Psoas muscle (tissue), 8 donors: Measurements from ENCODE around the gene B3GNT3. TPM values are rescaled to one million over a fixed set of nuclear protein-coding genes. Genes with fewer than 3 reads are reported as not detected.

Experiments
- ATAC-seq, 4 donors: fragments of 200-7000 bp; cut with Tn5 transposase; one replicate each; pipeline ENCODE4 v1.9.1; 2020; ENCODE audit warnings: moderate library complexity in 3 of 4, mild to moderate bottlenecking in 2 of 4
- DNase-seq, 2 donors: peaks; one replicate each; pipeline ENCODE4 v3.0.0-alpha.2; 2020
- H3K27ac ChIP-seq: fragments of 200-600 bp; one replicate; pipeline ENCODE4 v1.8.0; 2022
- H3K27me3 ChIP-seq, 3 donors: fragments of 200-600 bp in 1 of 3; one replicate each; pipeline versions ENCODE4 v1.6.1 to v1.8.0; 2013 to 2022; ENCODE audit warnings: low read length in 2 of 3, mild to moderate bottlenecking in 2 of 3, moderate library complexity in 1 of 3; ENCODE audit not compliant: insufficient read depth in 3 of 3
- H3K36me3 ChIP-seq, 2 donors: fragments of 200-600 bp in 1 of 2; one replicate each; pipeline versions ENCODE4 v1.6.1 to v1.8.0; 2013 to 2022; ENCODE audit warnings: low read depth in 1 of 2, mild to moderate bottlenecking in 1 of 2, moderate library complexity in 1 of 2; ENCODE audit not compliant: insufficient read depth in 1 of 2
- H3K4me1 ChIP-seq: fragments of 200-600 bp; one replicate; pipeline ENCODE4 v1.8.0; 2022
- H3K4me3 ChIP-seq: fragments of 200-600 bp; one replicate; pipeline ENCODE4 v1.8.0; 2022; ENCODE audit warnings: mild to moderate bottlenecking
- H3K9me3 ChIP-seq: fragments of 200-600 bp; one replicate; pipeline ENCODE4 v1.8.0; 2022
- CTCF ChIP-seq: fragments of 200-600 bp; IDR thresholded peaks from one replicate; pipeline ENCODE4 v1.8.0; 2022; ENCODE audit warnings: antibody characterized with exemption
- WGBS, 3 donors: extraction: QIAGEN DNeasy Blood & Tissue Kit; methylation state at CpG; one replicate each; pipeline versions ENCODE4 v1.1.6 to v1.1.7; 2013; 5-methylcytosine and 5-hydroxymethylcytosine counted together
- intact Hi-C, 2 donors: fragments of 100-400 bp; cut with DNase I; formaldehyde crosslinking; loops; one replicate each; pipeline versions ENCODE4 v1.11.0 to v1.14.2; 2022
- polyA plus RNA-seq, 3 donors: library from polyadenylated mRNA; stranded (reverse); fragments of 200-250 nt; gene quantifications; one replicate each; pipeline ENCODE4 v1.2.3, GENCODE V29; 2013
- total RNA-seq, 4 donors: library from RNA; stranded (reverse); fragmentation: NEBNext Ultra II Directional in 2 of 4; extraction: Animal tissue kit (Norgen Biotek cat#: 25700) in 2 of 4; gene quantifications; one replicate each; pipeline versions ENCODE4 v1.2.1 to v1.2.4, GENCODE V29; 2021 to 2023
- donor health status: healthy with polysubstance abuse.
- donor health status: DM: no; HTN: no; CAD: no; lungs with moderate emphysema.
- donor health status: Bipolar disorder and iron deficiency.
- donor health status: healthy.
- donor health status: DM: yes; HTN: yes; CAD: no.
- donor health status: DM: no; HTN: no; CAD: no.
- donor health status: DM: no; HTN: no; CAD: no.
- donor health status: DM: yes; HTN: yes; CAD: no.

The B3GNT3 gene
- total and polyA plus RNA-seq, 7 donors, result 0.03 to 0.38 (median 0.08) TPM; not detected in 4

GRCh38 chr19:17765069-17765618 is 29.8 kb upstream of the B3GNT3 start:
- 62 to 66% (median 66%) methylated on average over 11 to 12 of the region's 12 CpGs for WGBS, 3 donors
- ATAC-seq (no peak), DNase-seq (peak; percentile 37 to 74)
- Histone ChIP-seq H3K4me3 (no peak overlapping the region), H3K9me3 (no peaks in the 10 kb centered on the region), H3K27me3 (peaks cover 0 to 16% (median 3%) of the 10 kb centered on the region in 3 donors), H3K4me1 (no peaks in the 10 kb centered on the region), H3K36me3 (no peaks in the 10 kb centered on the region), H3K27ac (no peak overlapping the region)
- intact Hi-C loops, result no loop called here
- TF ChIP-seq CTCF, result no peak

- no peaks in the 10 kb centered on the region for H3K4me1 ChIP-seq
- peak; percentile 70 for TF ChIP-seq CTCF
- DNase-seq (peak; percentile 78 to 84), ATAC-seq (peak; percentile 58 to 68 (median 59))
- 4 to 5% (median 5%) methylated on average over 29 of the region's 29 CpGs for WGBS, 3 donors
- H3K36me3 ChIP-seq, result no peaks in the 10 kb centered on the region
- H3K27ac ChIP-seq, result no peak overlapping the region
- intact Hi-C loops, result loop anchor here in 1 of 2 donors (1.0 kb wide), 1 partner anchor 62 kb away; no protein-coding TSS in a partner anchor
- H3K9me3 ChIP-seq, result no peaks in the 10 kb centered on the region
- H3K27me3 ChIP-seq, result peaks cover 0 to 16% (median 0%) of the 10 kb centered on the region in 3 donors
- H3K4me3 ChIP-seq, result no peak overlapping the region
These were observed 28.3 kb upstream of the B3GNT3 start for GRCh38 chr19:17766543-17767131.

GRCh38 chr19:17767559-17767958 is 27.4 kb upstream of the B3GNT3 start:
- WGBS, 3 donors, result 15 to 31% (median 22%) methylated on average over 1 of the region's 1 CpG

GRCh38 chr19:17770613-17771012 is 24.3 kb upstream of the B3GNT3 start:
- no peak for TF ChIP-seq CTCF
- Histone ChIP-seq H3K27me3 (peaks cover 0 to 14% (median 2%) of the 10 kb centered on the region in 3 donors), H3K36me3 (no peaks in the 10 kb centered on the region), H3K27ac (no peak overlapping the region), H3K4me3 (no peak overlapping the region), H3K9me3 (no peaks in the 10 kb centered on the region), H3K4me1 (no peaks in the 10 kb centered on the region)
- DNase-seq (no peak), ATAC-seq (no peak)
- intact Hi-C loops, result no loop called here
- 68 to 78% (median 77%) methylated on average over 13 of the region's 13 CpGs for WGBS, 3 donors

More at GRCh38 chr19:17767559-17767958, 27.4 kb upstream of the B3GNT3 start:
- no peak for TF ChIP-seq CTCF
- Histone ChIP-seq H3K27ac (no peak overlapping the region), H3K4me1 (no peaks in the 10 kb centered on the region), H3K9me3 (no peaks in the 10 kb centered on the region), H3K27me3 (peaks cover 0 to 16% (median 0%) of the 10 kb centered on the region in 3 donors), H3K4me3 (no peak overlapping the region), H3K36me3 (no peaks in the 10 kb centered on the region)
- DNase-seq, result no peak
- intact Hi-C loops, result no loop called here
- ATAC-seq, result no peak
